RWPE1 (cell line): Measurements from ENCODE around the gene C1orf35.

Experiments
- CTCF ChIA-PET: fragments of 350-600 bp; sonication (Branson Sonifier 250); formaldehyde crosslinking; extraction: SDS; loops from one replicate; lab custom pipeline; 2021; lab: Yijun Ruan, JAX
- POLR2A ChIA-PET: fragments of 400-600 bp; formaldehyde crosslinking; extraction: SDS; loops from one replicate; lab custom pipeline; 2020; ENCODE audit warnings: antibody characterized with exemption; ENCODE audit not compliant: low non-redundant PET; lab: Yijun Ruan, JAX
- DNase-seq: peaks from one replicate; pipeline ENCODE4 v3.0.0; 2012; ENCODE audit warnings: low spot score
- H3K27ac ChIP-seq: fragments of 450-650 bp; 2 replicates; pipeline ENCODE4 v1.5.1; 2017
- CTCF ChIP-seq: fragments of 450-650 bp; conservative IDR thresholded peaks from 2 replicates; pipeline ENCODE4 v1.5.1; 2017; ENCODE audit warnings: low read depth, mild to moderate bottlenecking

C1orf35 gene

DNA sequence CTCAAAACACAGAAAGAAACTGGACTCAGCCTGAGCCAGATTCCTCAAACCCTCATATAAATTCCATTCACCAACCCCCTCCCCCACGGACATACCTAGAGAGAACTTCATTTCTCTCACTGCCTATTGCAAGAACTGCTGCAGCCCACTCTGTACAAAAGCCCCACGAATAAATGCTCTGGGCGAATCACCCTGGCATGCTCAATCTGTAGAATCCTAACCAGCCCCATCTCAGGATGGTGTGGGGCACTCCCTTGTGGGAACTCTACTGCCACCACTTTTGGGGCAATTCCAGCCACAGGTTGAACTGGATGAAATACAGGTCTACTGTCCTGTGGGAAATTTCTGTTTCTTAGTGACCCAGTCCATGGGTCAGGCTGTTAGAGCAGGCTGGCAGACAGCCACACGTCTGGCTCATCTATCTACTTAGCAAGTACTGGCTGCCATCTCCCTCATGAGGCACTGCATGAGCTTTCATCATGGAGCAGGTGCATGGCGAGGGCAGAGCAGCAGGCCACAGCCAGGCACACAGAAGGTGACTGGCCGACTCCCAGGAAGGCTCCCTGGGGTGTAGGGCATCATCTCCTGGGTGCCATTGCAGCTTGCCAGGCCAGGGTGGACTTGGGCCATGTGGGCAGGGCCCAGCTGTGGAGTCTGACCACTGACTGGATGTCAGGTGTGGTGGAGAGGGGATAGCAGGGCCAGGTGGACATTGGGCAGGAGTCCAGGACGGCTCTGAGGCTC lies 1.6 kb upstream of the C1orf35 start:
- no peak for DNase-seq
- POLR2A ChIA-PET: no interaction called here
- peak overlapping the region; percentile 84 for H3K27ac ChIP-seq
- CTCF ChIA-PET: interaction anchor here (1.3 kb wide), 1 partner anchor 26 kb away, joined by 3 read pairs; no protein-coding TSS in a partner anchor
- no peak for TF ChIP-seq CTCF

GRCh38 chr1:228101994-228102790 lies 933 bp downstream of the C1orf35 start:
- peak overlapping the region; percentile 84 for H3K27ac ChIP-seq
- no peak; the same call in 1 of the 2 replicates for TF ChIP-seq CTCF
- ChIA-PET CTCF (interaction anchor here (0.6 to 1.4 kb wide), 3 partner anchors 11 to 103 kb away, joined by 3 to 9 read pairs (median 6); no protein-coding TSS in a partner anchor), POLR2A (no interaction called here)
- no peak for DNase-seq

DNA sequence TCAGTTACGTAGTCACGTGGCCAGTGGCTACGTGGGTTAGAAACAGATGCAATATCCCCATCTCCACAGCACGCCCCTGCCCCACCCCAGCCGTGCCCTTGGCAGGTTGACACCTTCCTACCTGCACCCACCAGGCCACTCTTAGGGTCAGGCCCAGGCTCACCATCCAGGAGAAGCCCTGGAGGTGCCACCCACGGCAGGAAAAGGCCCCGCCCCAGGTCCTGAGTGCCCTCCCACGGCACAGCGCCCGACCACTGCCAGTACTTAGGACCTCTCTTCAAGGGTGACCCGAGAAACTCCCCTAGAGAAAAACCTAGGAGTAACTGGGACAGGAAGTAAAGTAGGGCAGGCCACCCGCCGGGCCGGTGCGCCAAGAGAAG lies 1.5 kb downstream of the C1orf35 start:
- CTCF ChIA-PET: interaction anchor here (0.8 to 1.4 kb wide), 2 partner anchors 10 to 102 kb away, joined by 3 to 9 read pairs; no protein-coding TSS in a partner anchor
- POLR2A ChIA-PET: no interaction called here
- no peak for DNase-seq
- H3K27ac ChIP-seq: peak overlapping the region; percentile 84
- no peak for TF ChIP-seq CTCF

DNA sequence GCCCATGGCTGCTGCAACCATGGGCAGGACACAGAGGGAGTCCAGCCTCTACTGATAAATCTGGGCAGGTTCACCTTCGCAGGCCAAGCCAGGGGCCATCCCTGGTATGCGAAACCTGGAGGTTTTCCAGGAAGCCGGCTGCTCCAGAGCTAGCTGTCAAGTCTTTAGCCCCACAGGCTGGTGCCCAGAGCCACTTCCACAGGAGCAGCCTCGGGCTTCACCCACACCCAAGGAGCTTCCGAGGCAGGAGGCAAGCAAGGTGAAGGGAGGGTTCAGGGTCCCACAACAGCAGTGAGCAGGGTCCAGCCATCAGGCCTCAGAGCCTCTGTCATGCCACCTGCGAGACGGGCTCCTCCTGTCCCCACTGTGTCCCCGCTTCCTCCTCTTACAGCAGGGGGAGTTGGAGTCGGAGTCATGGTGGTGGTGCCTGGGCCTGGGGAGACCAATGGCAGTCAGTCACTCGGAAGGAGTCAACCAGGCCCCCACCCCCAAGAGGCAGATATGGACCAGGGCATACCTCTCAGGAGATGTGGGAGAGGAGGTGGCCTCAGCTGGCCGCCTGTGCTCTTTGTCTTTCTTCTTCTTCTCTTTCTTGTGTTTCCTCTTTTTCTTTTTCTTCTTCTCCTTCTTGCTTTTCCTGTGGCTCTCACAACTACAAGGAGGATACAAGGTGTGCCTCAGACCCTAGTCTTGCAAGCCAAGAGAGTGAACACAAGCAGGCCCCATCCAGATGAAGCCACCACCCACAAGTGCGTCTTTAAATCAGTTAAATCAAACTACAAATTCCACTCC lies 2.1 kb downstream of the C1orf35 start:
- ChIA-PET POLR2A (no interaction called here), CTCF (interaction anchor here (1.4 kb wide), 1 partner anchor 102 kb away, joined by 9 read pairs; no protein-coding TSS in a partner anchor)
- no peak for DNase-seq
- no peak for TF ChIP-seq CTCF
- peak overlapping the region; percentile 84 for H3K27ac ChIP-seq

GRCh38 chr1:228099331-228099732 lies 3.8 kb downstream of the C1orf35 start:
- POLR2A ChIA-PET: no interaction called here
- CTCF ChIA-PET: interaction anchor here (0.6 to 1.3 kb wide), 3 partner anchors 66 to 1188 kb away, joined by 3 to 5 read pairs (median 4); partner anchors contain the start of gene IBA57
- DNase-seq: no peak
- peak overlapping the region; percentile 84 for H3K27ac ChIP-seq
- TF ChIP-seq CTCF: no peak
